Loucy (cell line): ENCODE measurements around the gene BASP1.

Experiments used
- H2AFZ ChIP-seq: fragments of 200-600 bp; sonication (generic); 2 replicates; pipeline ENCODE4 v1.6.0; 2016; ENCODE audit warnings: antibody characterized with exemption, mild to moderate bottlenecking, low read length, moderate library complexity
- H3F3A ChIP-seq: fragments of 200-600 bp; 2 replicates; pipeline ENCODE4 v1.6.0; 2016; ENCODE audit warnings: antibody characterized with exemption, low read depth, mild to moderate bottlenecking
- H3K27me3 ChIP-seq: fragments of 200-600 bp; sonication (generic); 2 replicates; pipeline ENCODE4 v1.6.1; 2014; ENCODE audit warnings: low read length, mild to moderate bottlenecking; ENCODE audit not compliant: insufficient read depth, poor library complexity, severe bottlenecking
- H3K36me3 ChIP-seq: fragments of 200-600 bp; sonication (generic); 2 replicates; pipeline ENCODE4 v1.6.1; 2016; ENCODE audit warnings: low read length; ENCODE audit not compliant: insufficient read depth
- H3K4me1 ChIP-seq: fragments of 200-600 bp; sonication (generic); 2 replicates; pipeline ENCODE4 v1.5.1; 2014; ENCODE audit warnings: low read length, mild to moderate bottlenecking; ENCODE audit not compliant: insufficient read depth, poor library complexity, severe bottlenecking
- H3K4me2 ChIP-seq: fragments of 200-600 bp; sonication (generic); 2 replicates; pipeline ENCODE4 v1.6.0; 2014; ENCODE audit warnings: antibody characterized with exemption, low read length, low read depth, mild to moderate bottlenecking; ENCODE audit not compliant: poor library complexity, severe bottlenecking
- H3K4me3 ChIP-seq: fragments of 200-600 bp; sonication (generic); 2 replicates; pipeline ENCODE4 v1.5.1; 2014; ENCODE audit warnings: low read length, mild to moderate bottlenecking, mixed read lengths; ENCODE audit not compliant: poor library complexity, severe bottlenecking
- H3K79me2 ChIP-seq: fragments of 200-600 bp; sonication (generic); 2 replicates; pipeline ENCODE4 v1.6.1; 2014; ENCODE audit warnings: low read length; ENCODE audit not compliant: insufficient read depth
- H3K9ac ChIP-seq: fragments of 200-600 bp; sonication (generic); 2 replicates; pipeline ENCODE4 v1.6.0; 2014; ENCODE audit warnings: mild to moderate bottlenecking, low read depth, low read length, moderate library complexity; ENCODE audit not compliant: poor library complexity, severe bottlenecking
- H3K9me2 ChIP-seq: fragments of 200-600 bp; sonication (generic); replicated peaks from 2 replicates; pipeline ENCODE4 v1.6.1; 2016; ENCODE audit warnings: low read depth, low read length, mixed read lengths
- H3K9me3 ChIP-seq: fragments of 200-600 bp; sonication (generic); 2 replicates; pipeline ENCODE4 v1.6.1; 2014; ENCODE audit warnings: mild to moderate bottlenecking, antibody characterized with exemption, low read length, low read depth; ENCODE audit not compliant: insufficient read depth
- H4K20me1 ChIP-seq: fragments of 200-600 bp; sonication (generic); 2 replicates; pipeline ENCODE4 v1.6.0; 2014; ENCODE audit warnings: antibody characterized with exemption, low read length, mild to moderate bottlenecking; ENCODE audit not compliant: insufficient read depth, poor library complexity, severe bottlenecking
- EZH2phosphoT487 ChIP-seq: fragments of 200-600 bp; IDR thresholded peaks from 2 replicates; pipeline ENCODE4 v1.6.1; 2018; ENCODE audit warnings: antibody characterized with exemption, mild to moderate bottlenecking, moderate library complexity, borderline replicate concordance
- TF ChIP-seq, protein P1 (sequence below): fragments of 200-600 bp; sonication (generic); conservative IDR thresholded peaks from 2 replicates; pipeline ENCODE4 v1.5.1; 2014; ENCODE audit warnings: mild to moderate bottlenecking, antibody characterized with exemption, low read length

Gene BASP1

GRCh38 chr5:17232405-17232804 is 15.0 kb downstream of the BASP1 start:
- Histone ChIP-seq H4K20me1 (no peaks in the 10 kb centered on the region), H2AFZ (no peak overlapping the region), H3K9me2 (no peaks in the 10 kb centered on the region)

DNA sequence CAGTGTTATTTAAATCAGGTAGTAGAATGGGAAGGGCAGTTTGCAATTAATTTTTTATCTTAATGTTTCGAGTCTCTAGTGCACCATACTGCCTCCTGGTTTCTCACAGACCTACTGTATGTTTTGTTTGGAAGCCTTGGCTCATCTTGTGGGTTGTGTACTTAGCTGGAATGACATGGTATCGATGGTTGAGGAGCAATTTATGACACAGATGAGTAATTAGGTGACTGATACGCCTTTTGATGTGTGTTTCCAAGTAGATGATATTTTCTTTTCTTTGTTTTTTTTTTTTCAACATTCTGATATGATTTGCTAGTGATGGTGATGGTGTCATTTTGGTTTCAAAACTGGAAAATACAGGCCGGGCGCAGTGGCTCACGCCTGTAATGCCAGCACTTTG is 16.1 kb downstream of the BASP1 start:
- Histone ChIP-seq H3K9me2 (no peaks in the 10 kb centered on the region), H3K9me3 (no peaks in the 10 kb centered on the region), H3K4me2 (no peak overlapping the region), H3F3A (no peaks in the 10 kb centered on the region), H3K4me1 (no peaks in the 10 kb centered on the region), H3K79me2 (no peaks in the 10 kb centered on the region), H3K36me3 (no peaks in the 10 kb centered on the region), H3K9ac (no peak overlapping the region), H2AFZ (no peak overlapping the region), H3K27me3 (no peaks in the 10 kb centered on the region), H4K20me1 (no peaks in the 10 kb centered on the region), H3K4me3 (no peak overlapping the region)
- TF ChIP-seq, protein P1, sequence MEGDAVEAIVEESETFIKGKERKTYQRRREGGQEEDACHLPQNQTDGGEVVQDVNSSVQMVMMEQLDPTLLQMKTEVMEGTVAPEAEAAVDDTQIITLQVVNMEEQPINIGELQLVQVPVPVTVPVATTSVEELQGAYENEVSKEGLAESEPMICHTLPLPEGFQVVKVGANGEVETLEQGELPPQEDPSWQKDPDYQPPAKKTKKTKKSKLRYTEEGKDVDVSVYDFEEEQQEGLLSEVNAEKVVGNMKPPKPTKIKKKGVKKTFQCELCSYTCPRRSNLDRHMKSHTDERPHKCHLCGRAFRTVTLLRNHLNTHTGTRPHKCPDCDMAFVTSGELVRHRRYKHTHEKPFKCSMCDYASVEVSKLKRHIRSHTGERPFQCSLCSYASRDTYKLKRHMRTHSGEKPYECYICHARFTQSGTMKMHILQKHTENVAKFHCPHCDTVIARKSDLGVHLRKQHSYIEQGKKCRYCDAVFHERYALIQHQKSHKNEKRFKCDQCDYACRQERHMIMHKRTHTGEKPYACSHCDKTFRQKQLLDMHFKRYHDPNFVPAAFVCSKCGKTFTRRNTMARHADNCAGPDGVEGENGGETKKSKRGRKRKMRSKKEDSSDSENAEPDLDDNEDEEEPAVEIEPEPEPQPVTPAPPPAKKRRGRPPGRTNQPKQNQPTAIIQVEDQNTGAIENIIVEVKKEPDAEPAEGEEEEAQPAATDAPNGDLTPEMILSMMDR, result no peak
- no peak for TF ChIP-seq EZH2phosphoT487

More at GRCh38 chr5:17232405-17232804, 15.0 kb downstream of the BASP1 start:
- TF ChIP-seq, protein P1, result no peak
- no peak for TF ChIP-seq EZH2phosphoT487
- H3K36me3 ChIP-seq, result no peaks in the 10 kb centered on the region
- no peaks in the 10 kb centered on the region for H3K79me2 ChIP-seq
- no peaks in the 10 kb centered on the region for H3F3A ChIP-seq
- no peaks in the 10 kb centered on the region for H3K4me1 ChIP-seq
- H3K9ac ChIP-seq, result no peak overlapping the region
- no peaks in the 10 kb centered on the region for H3K27me3 ChIP-seq
- no peak overlapping the region for H3K4me2 ChIP-seq
- H3K4me3 ChIP-seq, result no peak overlapping the region
- no peaks in the 10 kb centered on the region for H3K9me3 ChIP-seq

GRCh38 chr5:17234374-17234773 is 16.9 kb downstream of the BASP1 start:
- Histone ChIP-seq H3K4me1 (no peaks in the 10 kb centered on the region), H3K9ac (no peak overlapping the region), H3K27me3 (no peaks in the 10 kb centered on the region), H4K20me1 (no peaks in the 10 kb centered on the region), H2AFZ (no peak overlapping the region), H3K9me2 (no peaks in the 10 kb centered on the region), H3K36me3 (no peaks in the 10 kb centered on the region), H3K79me2 (no peaks in the 10 kb centered on the region), H3K9me3 (no peaks in the 10 kb centered on the region), H3K4me3 (no peak overlapping the region), H3K4me2 (no peak overlapping the region), H3F3A (no peaks in the 10 kb centered on the region)
- TF ChIP-seq EZH2phosphoT487, result no peak
- TF ChIP-seq, protein P1, result no peak
